Activated naive CD4-positive, alpha-beta T cell treated with anti-CD3 and anti-CD28 coated beads for 36 hours (primary cell): Measurements from ENCODE around the gene ART1. TPM values are rescaled to one million over a fixed set of nuclear protein-coding genes. Genes with fewer than 3 reads are reported as not detected.

Experiments
- CTCF ChIA-PET: fragments of 350-600 bp; sonication (Branson Sonifier 250); formaldehyde crosslinking; loops from one replicate; lab custom pipeline; 2021; ENCODE audit warnings: antibody characterized with exemption; lab: Charles Lee
- DNase-seq: peaks from one replicate; pipeline ENCODE4 v3.0.0-alpha.2; 2020
- H3K27ac Mint-ChIP-seq: one replicate; pipeline ENCODE4 v1.8.0; 2021; ENCODE audit warnings: mild to moderate bottlenecking, mixed read lengths
- H3K27me3 Mint-ChIP-seq: one replicate; pipeline ENCODE4 v1.8.0; 2021; ENCODE audit warnings: low read depth, mixed read lengths
- H3K36me3 Mint-ChIP-seq: one replicate; pipeline ENCODE4 v1.8.0; 2021; ENCODE audit warnings: low read depth, mixed read lengths
- H3K4me1 Mint-ChIP-seq: one replicate; pipeline ENCODE4 v1.8.0; 2021; ENCODE audit warnings: low read depth, mixed read lengths
- H3K4me3 Mint-ChIP-seq: one replicate; pipeline ENCODE4 v1.8.0; 2021; ENCODE audit warnings: mild to moderate bottlenecking, moderate library complexity, mixed read lengths
- H3K9me3 Mint-ChIP-seq: one replicate; pipeline ENCODE4 v1.8.0; 2021; ENCODE audit warnings: mixed read lengths
- intact Hi-C: fragments of 100-400 bp; cut with micrococcal nuclease; formaldehyde crosslinking; loops from one replicate; pipeline ENCODE4 v1.15.1; 2023
- total RNA-seq, 2 experiments: library from RNA; stranded (reverse); gene quantifications; one replicate each; pipeline ENCODE4 v1.2.3, GENCODE V29; 2021

The ART1 gene
- total RNA-seq, 2 experiments from 2014 or later = not detected

DNA sequence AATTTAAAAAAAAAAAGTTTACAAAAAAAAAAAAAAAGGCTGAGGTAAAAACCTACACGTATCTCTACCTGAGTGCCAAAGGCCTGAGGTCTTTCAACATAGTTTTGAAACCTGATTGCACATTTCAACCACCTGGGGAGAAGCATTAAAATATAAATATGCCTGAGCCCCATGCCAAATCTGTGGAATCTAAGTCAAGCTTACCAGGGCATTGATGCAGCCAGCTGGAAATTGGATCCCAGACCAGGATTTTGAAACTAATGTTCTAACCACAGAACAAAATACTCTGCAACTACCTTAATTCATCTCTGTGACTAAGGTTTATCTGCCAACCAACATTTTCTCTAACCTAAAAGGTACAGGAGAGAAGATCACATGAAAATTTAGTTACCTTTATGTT is 65.0 kb downstream of the ART1 start:
- intact Hi-C loops = loop anchor here (10.0 kb wide), 1 partner anchor 45 kb away; no protein-coding TSS in a partner anchor
- no peak overlapping the region for H3K4me3 Mint-ChIP-seq
- peaks cover 29% of the 10 kb centered on the region for H3K36me3 Mint-ChIP-seq

DNA sequence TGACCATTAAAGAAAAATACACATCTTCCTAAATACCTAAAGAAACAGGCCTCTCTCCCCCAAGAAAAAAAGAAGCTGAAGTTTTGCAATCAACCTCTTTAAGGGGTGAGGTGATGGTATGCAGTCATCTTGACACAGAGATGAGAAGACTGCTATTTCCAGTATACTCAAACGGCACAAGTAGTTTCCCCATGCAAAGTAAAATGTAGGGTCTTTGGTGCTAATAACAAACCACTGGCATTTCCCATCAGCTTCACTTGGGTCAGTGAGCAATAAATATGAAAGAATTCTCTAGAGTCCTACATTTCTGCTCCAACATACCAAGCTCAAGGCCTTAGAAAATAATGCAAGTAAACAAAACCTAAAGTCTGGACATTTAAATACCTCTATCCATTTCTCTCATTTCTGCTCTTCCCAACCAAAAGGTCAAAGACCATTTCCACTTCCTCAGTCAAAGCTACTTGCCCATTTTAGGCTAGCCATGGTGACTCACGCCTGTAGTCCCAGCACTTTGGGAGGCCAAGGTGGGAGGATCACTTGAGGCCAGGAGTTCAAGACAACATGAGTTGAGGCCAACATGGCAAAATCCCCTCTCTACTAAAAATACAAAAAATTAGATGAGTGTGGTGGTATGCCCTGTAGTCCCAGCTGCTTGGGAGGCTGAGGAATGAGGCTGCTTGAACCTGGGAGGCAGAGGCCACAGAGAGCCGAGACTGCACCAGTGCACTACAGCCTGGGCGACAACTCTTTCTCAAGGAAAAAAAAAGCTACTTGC is 65.7 kb downstream of the ART1 start:
- intact Hi-C loops = no loop called here
- no peaks in the 10 kb centered on the region for H3K9me3 Mint-ChIP-seq
- H3K36me3 Mint-ChIP-seq = peaks cover 29% of the 10 kb centered on the region
- H3K27me3 Mint-ChIP-seq = no peaks in the 10 kb centered on the region
- CTCF ChIA-PET = interaction anchor here (0.6 to 1.5 kb wide), 4 partner anchors 10 to 264 kb away, joined by 3 to 4 read pairs (median 3); partner anchors contain the start of gene PGAP2
- H3K4me3 Mint-ChIP-seq = no peak overlapping the region
- H3K27ac Mint-ChIP-seq = peak overlapping the region; percentile 39
- H3K4me1 Mint-ChIP-seq = peaks cover 3% of the 10 kb centered on the region
- no peak for DNase-seq

More for the DNA sequence above, 65.0 kb downstream of the ART1 start:
- Mint-ChIP-seq H3K9me3 (no peaks in the 10 kb centered on the region), H3K27me3 (no peaks in the 10 kb centered on the region), H3K4me1 (peaks cover 3% of the 10 kb centered on the region), H3K27ac (no peak overlapping the region)
- DNase-seq = no peak
- CTCF ChIA-PET = interaction anchor here (0.6 kb wide), 2 partner anchors 17 to 265 kb away, joined by 3 to 4 read pairs; no protein-coding TSS in a partner anchor

DNA sequence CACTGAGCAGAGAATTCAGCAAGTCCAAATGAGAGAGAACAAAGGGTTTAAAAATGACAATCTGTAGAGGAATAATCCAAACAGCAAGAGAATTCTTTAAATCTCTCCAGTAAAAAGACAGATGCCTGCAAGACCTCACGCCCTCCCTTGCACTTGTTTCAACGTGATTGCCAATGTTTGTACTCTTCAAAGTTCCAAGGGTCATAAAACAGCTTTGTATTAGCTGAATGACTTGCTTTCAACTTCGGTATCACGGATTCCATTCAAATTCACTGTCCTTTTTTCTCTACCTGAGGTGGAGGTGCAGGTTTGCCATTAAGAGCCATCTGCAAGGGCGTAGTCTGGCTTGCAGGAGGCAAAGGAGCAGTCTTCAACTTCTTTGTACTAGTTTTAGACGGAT is 67.3 kb downstream of the ART1 start:
- H3K36me3 Mint-ChIP-seq = peaks cover 28% of the 10 kb centered on the region
- H3K9me3 Mint-ChIP-seq = no peaks in the 10 kb centered on the region
- peaks cover 3% of the 10 kb centered on the region for H3K4me1 Mint-ChIP-seq

More for the DNA sequence above, 67.3 kb downstream of the ART1 start:
- no peaks in the 10 kb centered on the region for H3K27me3 Mint-ChIP-seq
- CTCF ChIA-PET = no interaction called here
- no peak overlapping the region for H3K4me3 Mint-ChIP-seq
- H3K27ac Mint-ChIP-seq = no peak overlapping the region
- intact Hi-C loops = no loop called here
- no peak for DNase-seq

Other genes with a start within 250 kb of the ART1 start
- gene ART5, start 3.1 kb upstream of the ART1 start, total RNA-seq = not detected
- gene CHRNA10, start 26.3 kb downstream of the ART1 start, total RNA-seq = under 1 TPM; 0.26 to 0.44 TPM
- 10 to 100 TPM; 90.8 to 97.6 TPM for gene NUP98, start 152.4 kb downstream of the ART1 start, total RNA-seq
- gene PGAP2, start 163.4 kb downstream of the ART1 start, total RNA-seq = 10 to 100 TPM; 38.9 to 40.8 TPM
- gene RHOG, start 195.8 kb downstream of the ART1 start, total RNA-seq = 100 to 1,000 TPM; 142 TPM
- gene STIM1, start 210.5 kb downstream of the ART1 start, total RNA-seq = 10 to 100 TPM; 62.9 to 68.5 TPM